ENCODE measurements around the gene VILL.
"Not testable (repeated sequence)": the region's sequence is repeated elsewhere in the genome, so short reads cannot be mapped to it uniquely, and the experiment has no call there.

The VILL gene

DNA sequence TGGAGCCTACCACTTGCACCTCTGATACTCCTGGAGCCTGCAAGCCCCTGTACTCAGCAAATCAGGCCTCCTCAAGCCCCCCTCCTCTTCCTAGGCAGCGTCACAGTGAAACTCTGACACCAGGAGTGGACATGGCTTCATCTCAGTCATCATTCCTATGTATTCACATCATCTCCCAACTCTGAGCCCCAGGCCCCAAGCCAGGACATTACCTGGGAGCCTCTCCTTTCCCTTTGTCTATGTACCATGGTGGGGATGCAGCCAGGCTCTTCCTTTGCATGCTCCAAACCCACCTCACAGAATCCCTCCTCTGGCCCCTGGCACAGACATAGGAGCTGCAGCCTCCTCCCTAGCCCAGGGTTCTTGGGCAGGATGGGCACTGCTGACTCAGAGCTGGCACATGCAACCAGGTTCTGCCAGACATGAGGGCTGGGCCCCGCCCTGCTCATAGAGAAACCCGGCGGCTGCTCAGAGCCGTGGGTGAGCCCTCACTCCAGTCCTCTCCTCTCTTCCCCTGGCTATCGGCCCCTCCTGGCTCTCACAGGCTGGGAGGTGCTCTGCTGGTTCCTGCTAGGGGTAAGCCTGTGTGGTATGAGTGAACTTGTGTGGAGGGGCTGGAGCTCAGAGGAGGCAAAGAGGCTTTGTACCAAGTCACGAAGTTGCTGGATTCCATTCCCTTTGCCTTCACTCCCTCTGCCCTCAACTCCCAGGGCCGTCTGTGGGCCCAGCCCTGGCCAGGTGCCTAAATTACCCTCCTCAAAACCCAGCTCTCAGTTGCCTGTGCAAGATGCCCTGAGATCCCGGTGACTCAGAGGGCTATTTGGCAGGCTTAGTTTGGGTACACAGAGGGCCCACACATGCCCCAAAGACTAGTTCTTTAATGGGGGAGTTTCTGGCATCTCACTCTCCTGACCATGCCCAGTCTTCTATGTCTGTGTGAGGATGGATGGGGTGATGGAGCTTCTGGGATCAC is 40.7 kb downstream of the VILL start:
- H3K4me1 ChIP-seq (ENCODE audit: low read depth, poor library complexity, severe bottlenecking), result no peaks in the 10 kb centered on the region
- H4K20me1 ChIP-seq (ENCODE audit: insufficient read depth), result no peaks in the 10 kb centered on the region
- H3K27me3 ChIP-seq (ENCODE audit: insufficient read depth, low read depth), result no peaks in the 10 kb centered on the region
- no peak overlapping the region for H2AFZ ChIP-seq (ENCODE audit: low read depth)
- no peaks in the 10 kb centered on the region for H3K36me3 ChIP-seq (ENCODE audit: insufficient read depth)
- H3K4me2 ChIP-seq, result no peak overlapping the region
- no peaks in the 10 kb centered on the region for H3K79me2 ChIP-seq (ENCODE audit: insufficient read depth, low read depth)
- no peak overlapping the region for H3K27ac ChIP-seq
- H3K4me3 ChIP-seq (IDR thresholded peaks at IDR 0.05; ENCODE audit: insufficient read depth, low read depth, low read length), result no peak overlapping the region
- H3K9ac ChIP-seq, result no peak overlapping the region
- TF ChIP-seq, protein P1, sequence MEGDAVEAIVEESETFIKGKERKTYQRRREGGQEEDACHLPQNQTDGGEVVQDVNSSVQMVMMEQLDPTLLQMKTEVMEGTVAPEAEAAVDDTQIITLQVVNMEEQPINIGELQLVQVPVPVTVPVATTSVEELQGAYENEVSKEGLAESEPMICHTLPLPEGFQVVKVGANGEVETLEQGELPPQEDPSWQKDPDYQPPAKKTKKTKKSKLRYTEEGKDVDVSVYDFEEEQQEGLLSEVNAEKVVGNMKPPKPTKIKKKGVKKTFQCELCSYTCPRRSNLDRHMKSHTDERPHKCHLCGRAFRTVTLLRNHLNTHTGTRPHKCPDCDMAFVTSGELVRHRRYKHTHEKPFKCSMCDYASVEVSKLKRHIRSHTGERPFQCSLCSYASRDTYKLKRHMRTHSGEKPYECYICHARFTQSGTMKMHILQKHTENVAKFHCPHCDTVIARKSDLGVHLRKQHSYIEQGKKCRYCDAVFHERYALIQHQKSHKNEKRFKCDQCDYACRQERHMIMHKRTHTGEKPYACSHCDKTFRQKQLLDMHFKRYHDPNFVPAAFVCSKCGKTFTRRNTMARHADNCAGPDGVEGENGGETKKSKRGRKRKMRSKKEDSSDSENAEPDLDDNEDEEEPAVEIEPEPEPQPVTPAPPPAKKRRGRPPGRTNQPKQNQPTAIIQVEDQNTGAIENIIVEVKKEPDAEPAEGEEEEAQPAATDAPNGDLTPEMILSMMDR (conservative IDR thresholded peaks at IDR 0.05; ENCODE audit: low read depth, low read length), result no peak

DNA sequence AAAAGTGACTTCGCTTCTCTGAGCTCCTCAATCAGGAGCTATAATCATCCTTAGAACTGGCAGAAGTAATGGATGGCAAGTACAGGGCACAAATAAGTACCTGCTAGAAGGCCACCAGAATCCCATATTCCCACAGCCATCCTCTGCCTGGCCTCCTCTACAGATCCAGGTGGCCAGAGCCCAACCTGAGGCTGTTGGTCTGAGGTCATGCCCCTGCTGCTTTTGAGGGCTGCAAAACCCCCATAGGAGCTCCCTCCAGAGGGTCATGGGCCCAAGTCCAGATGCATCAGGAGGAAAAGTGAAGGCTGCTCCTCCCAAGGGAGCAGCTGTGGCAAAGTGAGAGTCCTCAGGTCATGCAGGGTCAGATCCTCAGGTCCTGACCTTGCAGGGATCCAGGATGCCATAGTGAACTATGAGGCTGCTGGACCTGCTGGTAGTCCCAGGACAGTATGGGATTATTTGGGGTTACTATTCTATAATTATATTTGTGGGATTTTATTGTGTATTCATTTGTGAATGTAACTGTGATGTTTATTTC is 41.8 kb downstream of the VILL start:
- no peak overlapping the region for H2AFZ ChIP-seq (ENCODE audit: low read depth)
- H3K4me2 ChIP-seq, result no peak overlapping the region
- H3K79me2 ChIP-seq (ENCODE audit: insufficient read depth, low read depth), result no peaks in the 10 kb centered on the region
- H3K36me3 ChIP-seq (ENCODE audit: insufficient read depth), result no peaks in the 10 kb centered on the region
- no peak overlapping the region for H3K4me3 ChIP-seq (IDR thresholded peaks at IDR 0.05; ENCODE audit: insufficient read depth, low read depth, low read length)
- H3K9ac ChIP-seq, result no peak overlapping the region
- TF ChIP-seq, protein P1 (conservative IDR thresholded peaks at IDR 0.05; ENCODE audit: low read depth, low read length), result no peak
- H3K4me1 ChIP-seq (ENCODE audit: low read depth, poor library complexity, severe bottlenecking), result no peaks in the 10 kb centered on the region
- no peaks in the 10 kb centered on the region for H4K20me1 ChIP-seq (ENCODE audit: insufficient read depth)
- H3K27ac ChIP-seq, result no peak overlapping the region
- no peaks in the 10 kb centered on the region for H3K27me3 ChIP-seq (ENCODE audit: insufficient read depth, low read depth)

DNA sequence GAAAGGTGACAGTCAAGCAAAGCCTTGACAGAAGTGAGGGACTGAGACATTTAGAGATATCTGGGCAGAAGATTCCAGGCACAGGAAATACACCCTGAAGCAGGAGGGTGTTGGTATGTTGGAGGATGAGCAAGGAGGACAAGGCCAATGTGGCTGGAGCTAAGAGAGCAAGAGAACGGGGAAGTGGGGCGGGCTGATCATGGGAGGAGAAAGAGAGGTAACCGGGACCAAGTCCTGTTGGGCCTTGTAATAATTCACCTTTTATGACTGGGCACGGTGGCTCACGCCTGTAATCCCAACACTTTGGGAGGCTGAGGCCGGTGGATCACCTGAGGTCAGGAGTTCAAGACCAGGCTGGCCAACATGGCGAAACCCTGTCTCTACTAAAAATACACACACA is 43.0 kb downstream of the VILL start:
- H3K27me3 ChIP-seq (ENCODE audit: insufficient read depth, low read depth); H3K27ac ChIP-seq; H3K9ac ChIP-seq; H4K20me1 ChIP-seq (ENCODE audit: insufficient read depth); H3K36me3 ChIP-seq (ENCODE audit: insufficient read depth); H3K4me1 ChIP-seq (ENCODE audit: low read depth, poor library complexity, severe bottlenecking); H3K79me2 ChIP-seq (ENCODE audit: insufficient read depth, low read depth); H3K4me2 ChIP-seq; H3K4me3 ChIP-seq (IDR thresholded peaks at IDR 0.05; ENCODE audit: insufficient read depth, low read depth, low read length); H2AFZ ChIP-seq (ENCODE audit: low read depth): not testable (repeated sequence)

DNA sequence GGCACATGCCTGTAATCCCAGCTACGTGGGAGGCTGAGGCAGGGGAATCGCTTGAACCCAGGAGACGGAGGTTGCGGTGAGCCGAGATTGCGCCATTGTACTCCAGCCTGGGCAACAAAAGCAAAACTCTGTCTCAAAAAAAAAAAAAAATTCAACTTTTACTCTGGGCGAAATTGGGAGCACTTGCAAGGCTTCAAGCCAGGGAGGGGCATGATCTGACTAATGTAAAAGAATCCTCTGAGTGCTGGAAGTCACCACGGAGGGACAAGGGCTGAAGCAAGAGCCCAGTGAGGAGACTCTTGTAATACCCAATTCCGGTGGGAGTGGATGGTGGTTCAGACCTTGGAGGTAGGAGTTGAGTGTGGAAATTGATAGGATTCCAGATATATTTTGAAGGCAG is 43.7 kb downstream of the VILL start:
- H2AFZ ChIP-seq (ENCODE audit: low read depth); H4K20me1 ChIP-seq (ENCODE audit: insufficient read depth); H3K36me3 ChIP-seq (ENCODE audit: insufficient read depth); H3K9ac ChIP-seq; H3K4me2 ChIP-seq; H3K27me3 ChIP-seq (ENCODE audit: insufficient read depth, low read depth); H3K4me3 ChIP-seq (IDR thresholded peaks at IDR 0.05; ENCODE audit: insufficient read depth, low read depth, low read length); H3K27ac ChIP-seq; H3K4me1 ChIP-seq (ENCODE audit: low read depth, poor library complexity, severe bottlenecking); H3K79me2 ChIP-seq (ENCODE audit: insufficient read depth, low read depth): not testable (repeated sequence)

DNA sequence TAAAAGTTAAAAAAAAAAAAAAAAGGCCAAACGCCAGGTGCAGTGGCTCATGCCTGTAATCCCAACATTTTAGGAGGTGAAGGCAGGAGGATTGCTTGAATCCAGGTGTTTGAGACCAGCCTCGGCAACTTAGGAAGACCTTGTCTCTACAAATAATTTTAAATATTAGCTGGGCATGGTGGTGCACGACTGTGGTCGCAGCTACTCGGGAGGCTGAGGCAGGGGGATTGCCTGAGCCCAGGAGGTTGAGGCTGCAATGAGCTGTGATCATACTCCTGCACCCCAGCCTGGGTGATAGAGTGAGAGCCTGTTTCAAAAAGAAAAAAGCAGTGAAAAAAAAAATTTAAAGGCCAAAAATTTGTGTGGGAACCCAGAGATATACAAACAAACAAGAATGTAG is 45.7 kb downstream of the VILL start:
- H3K27me3 ChIP-seq (ENCODE audit: insufficient read depth, low read depth), result no peaks in the 10 kb centered on the region
- H3K9ac ChIP-seq, result no peak overlapping the region
- H3K36me3 ChIP-seq (ENCODE audit: insufficient read depth), result no peaks in the 10 kb centered on the region
- TF ChIP-seq, protein P1 (conservative IDR thresholded peaks at IDR 0.05; ENCODE audit: low read depth, low read length), result no peak
- H2AFZ ChIP-seq (ENCODE audit: low read depth), result no peak overlapping the region
- no peaks in the 10 kb centered on the region for H3K4me1 ChIP-seq (ENCODE audit: low read depth, poor library complexity, severe bottlenecking)
- no peak overlapping the region for H3K27ac ChIP-seq
- H4K20me1 ChIP-seq (ENCODE audit: insufficient read depth), result no peaks in the 10 kb centered on the region
- no peak overlapping the region for H3K4me3 ChIP-seq (IDR thresholded peaks at IDR 0.05; ENCODE audit: insufficient read depth, low read depth, low read length)
- no peaks in the 10 kb centered on the region for H3K79me2 ChIP-seq (ENCODE audit: insufficient read depth, low read depth)
- no peak overlapping the region for H3K4me2 ChIP-seq
